Measurements from ENCODE around the gene SKI.
"Not testable (repeated sequence)": the region's sequence is repeated elsewhere in the genome, so short reads cannot be mapped to it uniquely, and the experiment has no call there.

The SKI gene

GRCh38 chr1:2231532-2232254 lies 3.6 kb downstream of the SKI start:
- DNase-seq = no peak

- no peak for DNase-seq
Measured at GRCh38 chr1:2232255-2232915, 4.3 kb downstream of the SKI start.

DNA sequence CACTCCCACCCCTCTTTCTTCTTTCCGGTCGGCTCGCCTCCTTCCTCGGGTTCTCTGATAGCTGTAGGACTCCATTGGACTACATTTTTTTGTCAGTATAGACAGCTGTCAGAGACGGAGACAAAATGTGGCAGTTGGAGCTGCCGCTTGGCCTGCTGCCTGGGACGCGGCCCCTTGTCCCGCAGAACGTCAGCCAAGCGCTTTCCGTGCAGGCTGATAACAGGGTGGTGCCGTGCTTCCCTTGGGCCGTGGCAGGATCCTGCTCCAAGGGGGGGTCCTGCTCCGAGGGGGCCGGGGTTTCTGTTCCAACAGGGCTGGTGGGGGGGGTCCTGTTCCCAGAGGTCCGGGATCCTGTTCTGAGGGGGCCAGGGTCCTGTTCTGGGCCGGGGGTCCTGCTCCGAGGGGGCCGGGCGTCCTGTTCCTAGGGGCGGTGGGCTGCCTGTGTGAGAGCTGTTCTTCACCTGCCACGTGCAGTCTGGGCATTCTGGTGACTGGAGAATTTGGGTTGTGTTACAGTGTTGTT lies 4.9 kb downstream of the SKI start:
- DNase-seq = no peak

DNA sequence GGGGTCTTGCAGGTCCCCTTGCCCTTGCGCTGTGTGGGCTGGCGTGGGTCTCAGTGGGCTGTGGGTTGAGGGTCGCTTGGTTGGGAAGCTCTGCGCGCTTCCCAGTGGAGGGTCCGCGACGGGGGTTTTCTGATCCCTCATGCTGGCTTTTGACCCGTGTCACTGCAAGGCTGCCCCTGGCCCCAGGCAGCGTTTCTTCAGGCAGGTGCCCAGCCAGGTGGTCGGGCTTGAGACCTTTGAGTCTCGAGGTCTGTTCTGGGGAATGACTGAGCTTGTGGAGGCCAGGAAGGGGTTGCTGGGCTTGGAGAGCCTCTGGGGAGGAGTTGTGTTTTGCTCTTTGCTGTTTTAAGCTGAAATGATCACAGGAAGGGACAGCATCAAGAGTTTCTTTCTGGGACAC lies 5.3 kb downstream of the SKI start:
- no peak for DNase-seq

DNA sequence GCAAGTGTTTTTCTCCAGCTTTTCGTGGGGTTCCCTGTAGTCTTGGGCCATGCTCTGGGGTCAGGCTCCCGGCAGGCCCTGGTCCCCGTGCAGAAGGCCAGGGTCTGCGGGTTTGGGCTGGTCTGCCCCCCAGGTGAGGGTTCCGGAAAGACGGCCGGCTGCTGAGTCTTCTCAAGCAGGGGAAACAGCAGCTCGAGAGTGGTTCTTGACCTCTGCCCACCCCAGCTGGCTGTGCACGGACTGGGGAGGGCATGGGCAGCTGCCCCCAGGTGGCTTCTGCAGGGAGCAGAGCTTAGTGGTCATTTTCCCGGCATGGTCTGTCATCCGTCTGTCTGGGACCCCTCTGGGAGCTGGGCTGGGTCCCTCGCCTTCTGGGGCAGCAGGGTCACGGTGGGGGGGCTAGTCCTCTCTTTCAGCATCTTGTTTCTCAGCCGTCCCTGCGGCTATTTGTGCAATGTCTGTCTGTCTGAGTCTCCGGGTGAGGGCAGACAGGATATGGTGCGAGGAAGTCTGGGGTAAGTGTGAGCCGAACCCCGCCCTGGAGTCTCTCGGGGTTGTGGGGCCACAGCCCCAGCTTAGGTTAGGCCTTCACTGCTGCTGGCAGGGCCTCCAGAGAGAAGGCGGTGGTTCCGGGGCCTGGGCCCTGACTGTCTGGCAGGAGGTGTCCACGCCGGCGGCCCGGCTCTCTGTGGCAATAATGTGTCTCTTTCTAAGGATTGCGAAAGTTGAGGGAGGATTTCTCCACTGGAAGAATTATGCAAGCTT lies 6.1 kb downstream of the SKI start:
- no peak for DNase-seq

- no peak for DNase-seq
Measured at GRCh38 chr1:2234762-2235113, 6.6 kb downstream of the SKI start.

DNA sequence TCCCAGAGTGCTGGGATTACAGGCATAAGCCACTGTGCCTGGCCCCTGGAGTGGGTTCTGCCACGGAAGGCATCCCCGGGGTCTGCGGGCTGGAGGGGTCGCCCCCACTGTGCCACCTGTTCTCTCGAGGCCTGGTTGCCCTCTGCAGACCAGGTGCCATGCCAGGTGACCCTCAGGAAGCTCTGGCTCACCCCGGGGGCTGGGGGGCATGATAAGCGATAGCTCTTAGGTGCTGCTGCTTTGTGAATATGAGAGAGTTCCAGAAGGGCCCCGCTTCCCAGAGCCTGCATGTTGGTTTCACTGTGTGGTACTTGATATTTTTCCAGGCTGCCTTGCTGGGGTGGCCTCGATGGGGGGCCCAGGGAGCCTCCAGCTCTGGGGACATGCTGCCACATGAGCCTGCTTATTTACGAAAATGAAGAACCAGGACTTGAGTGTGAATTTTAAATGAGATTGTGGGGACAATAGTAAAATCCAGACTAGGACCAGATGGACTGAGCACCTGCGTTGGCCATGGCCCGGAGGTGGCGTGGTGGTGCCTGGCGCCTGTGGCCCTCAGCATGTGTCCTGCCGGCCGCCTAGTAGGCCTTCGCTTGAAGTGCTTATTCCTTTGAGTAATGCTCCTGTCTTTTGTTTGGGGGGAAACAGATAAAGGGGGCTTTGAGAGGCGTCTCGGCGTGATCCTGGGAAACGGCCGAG lies 7.3 kb downstream of the SKI start:
- DNase-seq = no peak

DNA sequence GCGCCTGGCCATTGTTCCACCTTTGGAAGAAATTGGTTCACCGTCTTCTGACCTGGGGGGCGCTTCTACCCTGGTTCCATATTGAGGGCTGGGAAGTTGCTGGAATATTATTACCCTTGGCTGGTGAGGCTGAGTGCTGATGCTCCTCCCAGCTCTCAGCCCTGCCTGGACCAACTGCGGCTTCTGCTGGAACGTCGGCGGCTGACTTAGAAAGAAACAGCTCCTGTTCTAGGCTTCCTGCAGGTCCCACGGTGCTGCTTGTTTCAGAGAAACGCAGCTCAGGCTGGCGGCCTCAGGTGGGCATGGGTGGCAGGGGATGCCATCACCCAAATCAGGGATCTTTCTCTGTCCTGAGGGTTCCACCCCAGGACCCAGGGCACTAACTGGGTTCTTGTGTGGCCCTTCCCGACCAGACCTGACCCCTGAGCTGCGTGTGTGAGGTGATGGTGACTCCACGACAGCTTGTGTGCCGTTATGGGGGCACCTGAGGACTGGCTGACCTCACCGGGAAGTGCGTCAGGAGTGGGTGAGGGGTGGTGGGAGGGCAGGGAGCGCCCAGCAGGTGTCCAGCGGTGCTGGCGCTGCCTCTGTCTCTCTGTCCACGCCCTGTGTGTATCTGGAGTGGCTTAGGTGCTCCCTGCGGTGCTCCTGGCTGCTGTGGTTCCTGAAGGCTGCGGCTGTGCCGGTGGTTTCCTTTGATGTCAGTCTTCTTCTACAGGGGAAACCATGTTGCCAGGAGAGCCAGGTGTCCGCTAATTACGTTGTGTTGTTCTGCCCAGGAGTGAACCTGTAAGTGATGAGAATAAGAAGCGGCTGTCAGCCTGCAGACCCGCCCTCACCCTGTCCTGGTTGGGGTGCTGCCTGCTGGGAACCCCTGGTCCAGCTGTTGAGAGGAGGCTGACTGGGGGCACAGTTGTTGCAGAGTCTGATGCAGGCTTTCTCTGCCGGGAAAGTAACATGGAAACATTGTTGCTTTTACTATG lies 8.9 kb downstream of the SKI start:
- no peak for DNase-seq

GRCh38 chr1:2237773-2238172 lies 9.7 kb downstream of the SKI start:
- DNase-seq = no peak

DNA sequence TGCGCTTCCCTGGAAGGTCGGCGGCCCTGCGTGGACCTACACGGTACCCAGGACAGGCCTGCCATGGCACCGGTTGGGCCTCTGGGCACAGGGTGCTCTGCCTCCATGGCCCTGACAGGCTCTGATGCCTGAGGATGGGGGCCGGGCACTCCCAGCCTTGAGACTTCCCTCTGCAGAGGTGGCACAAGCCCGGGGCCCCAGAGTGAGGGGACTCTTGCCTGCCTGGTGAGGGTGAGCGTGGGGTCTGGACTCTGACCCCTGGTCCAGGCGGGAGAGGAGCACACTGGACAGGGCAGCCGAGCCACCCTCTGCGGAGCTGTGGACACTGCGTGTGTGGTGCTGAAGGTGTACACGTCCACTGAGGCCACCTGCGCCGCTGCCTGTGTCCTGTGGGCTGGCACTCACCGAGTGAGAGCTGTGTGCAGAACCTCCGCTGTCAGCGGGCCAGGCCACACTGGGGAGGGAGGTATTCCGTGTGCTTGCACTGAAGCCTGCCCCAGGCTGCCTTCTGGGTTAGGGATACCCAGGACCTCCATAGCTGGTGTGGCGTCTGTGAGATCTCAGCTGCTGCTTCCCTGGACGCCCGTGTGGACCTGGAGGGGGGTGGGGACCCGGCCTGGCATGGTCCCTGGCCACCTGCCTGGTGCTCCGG lies 10.4 kb downstream of the SKI start:
- no peak for DNase-seq

GRCh38 chr1:2239013-2239370 lies 10.9 kb downstream of the SKI start:
- no peak for DNase-seq

GRCh38 chr1:2239384-2239985 lies 11.4 kb downstream of the SKI start:
- DNase-seq = no peak

DNA sequence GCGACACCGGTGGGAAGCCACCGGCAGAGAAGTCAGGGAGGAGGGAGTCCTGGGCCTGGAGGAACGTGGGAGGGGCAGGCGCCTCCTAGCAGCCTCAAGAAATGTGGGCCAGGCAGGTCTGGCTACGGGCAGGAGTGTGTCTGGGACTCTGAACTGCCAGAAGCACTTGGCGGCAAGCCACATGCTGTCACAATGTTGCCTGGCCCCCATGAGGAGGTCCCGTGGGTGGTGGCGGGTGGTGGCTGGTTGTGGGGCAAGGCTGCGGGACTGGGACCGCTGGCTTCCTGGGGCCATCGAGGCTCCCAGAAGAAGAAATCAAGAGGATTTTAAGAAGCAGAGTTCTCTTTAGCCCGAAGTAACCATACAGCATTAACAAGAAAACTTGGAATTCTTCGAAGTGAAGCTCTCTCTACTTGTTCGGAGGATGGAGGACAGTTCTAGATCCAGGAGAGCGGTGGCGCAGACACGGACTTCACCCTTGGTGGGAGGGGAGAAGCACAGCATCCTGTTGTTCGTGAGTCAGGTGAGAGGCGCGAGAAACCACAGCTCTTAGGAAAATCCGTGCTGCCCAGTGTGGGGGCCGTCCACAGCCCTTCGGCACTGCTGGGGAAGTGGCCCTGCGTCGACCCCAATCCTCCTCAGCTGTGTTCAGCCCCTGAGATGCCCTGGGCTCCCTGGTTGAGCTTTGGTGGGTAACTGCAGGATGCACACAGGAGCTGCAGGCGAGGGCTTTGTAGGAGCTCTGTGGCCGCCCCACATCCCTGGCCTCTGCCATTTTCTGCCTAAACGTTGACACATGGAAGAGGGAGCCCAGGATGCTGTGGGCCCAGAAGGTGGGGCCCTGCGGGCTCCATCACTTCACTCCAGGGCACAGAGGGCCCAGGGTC lies 12.4 kb downstream of the SKI start:
- no peak for DNase-seq

- no peak for DNase-seq
Measured at GRCh38 chr1:2241820-2242219, 13.7 kb downstream of the SKI start.

DNA sequence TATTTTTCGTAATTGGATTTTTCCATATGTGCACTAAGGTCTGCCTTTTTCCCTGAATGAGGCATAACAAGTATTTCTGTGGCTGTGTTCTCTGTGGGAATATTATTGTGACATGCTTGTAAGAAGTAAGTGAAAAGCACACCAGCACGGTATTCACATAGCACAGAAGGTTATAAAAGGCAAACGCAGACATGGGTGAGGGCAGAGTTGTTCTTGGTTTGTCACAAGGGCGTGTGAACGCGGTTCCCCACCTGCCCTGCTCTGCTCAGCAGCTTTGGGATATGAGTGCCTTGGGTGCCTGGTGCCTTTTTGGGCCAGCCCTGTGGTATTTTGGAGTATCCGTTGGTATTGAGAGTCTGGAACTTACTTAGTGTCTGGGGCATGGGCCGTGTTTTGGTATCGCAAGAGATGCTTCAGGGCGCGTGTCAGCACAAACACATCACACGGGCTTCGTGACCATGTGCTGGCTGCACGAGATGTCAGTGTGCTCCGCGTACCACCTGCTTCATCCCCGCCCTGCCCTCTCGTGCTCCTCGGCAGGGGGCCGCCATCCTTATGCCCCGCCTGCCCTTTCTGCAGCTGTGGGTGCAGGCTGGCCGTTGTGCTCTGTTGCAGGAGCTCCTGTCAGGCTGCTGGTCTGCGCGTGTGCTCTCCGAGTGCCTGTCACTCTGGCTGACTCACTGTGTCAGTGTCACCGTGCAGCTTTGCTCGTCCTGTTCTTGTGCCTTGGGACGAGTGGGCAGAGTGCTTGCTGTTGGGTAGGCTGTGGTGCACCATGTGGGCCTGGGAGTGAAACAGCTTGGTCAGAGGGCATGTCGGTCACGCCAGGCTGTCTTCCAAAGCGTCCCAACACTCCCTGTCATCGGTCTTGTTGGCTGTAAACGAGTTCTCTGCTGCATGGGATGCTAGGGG lies 15.0 kb downstream of the SKI start:
- no peak for DNase-seq

DNA sequence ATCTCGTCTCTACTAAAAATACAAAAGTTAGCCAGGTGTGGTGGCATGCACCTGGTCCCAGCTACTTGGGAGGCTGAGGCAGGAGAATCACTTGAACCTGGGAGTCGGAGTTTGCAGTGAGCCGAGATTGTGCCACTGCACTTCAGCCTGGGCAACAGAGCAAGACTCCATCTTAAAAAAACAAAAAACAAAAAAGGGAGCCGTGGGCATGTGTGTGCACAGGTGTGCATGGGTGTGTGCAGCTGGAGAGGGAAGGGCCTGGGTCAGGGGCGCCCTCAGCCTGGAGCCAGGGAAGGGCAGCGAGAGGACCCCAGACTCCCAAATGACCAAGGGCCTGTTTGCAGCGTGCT lies 18.9 kb downstream of the SKI start:
- not testable (repeated sequence) for DNase-seq

GRCh38 chr1:2247760-2248126 lies 19.6 kb downstream of the SKI start:
- DNase-seq = no peak

DNA sequence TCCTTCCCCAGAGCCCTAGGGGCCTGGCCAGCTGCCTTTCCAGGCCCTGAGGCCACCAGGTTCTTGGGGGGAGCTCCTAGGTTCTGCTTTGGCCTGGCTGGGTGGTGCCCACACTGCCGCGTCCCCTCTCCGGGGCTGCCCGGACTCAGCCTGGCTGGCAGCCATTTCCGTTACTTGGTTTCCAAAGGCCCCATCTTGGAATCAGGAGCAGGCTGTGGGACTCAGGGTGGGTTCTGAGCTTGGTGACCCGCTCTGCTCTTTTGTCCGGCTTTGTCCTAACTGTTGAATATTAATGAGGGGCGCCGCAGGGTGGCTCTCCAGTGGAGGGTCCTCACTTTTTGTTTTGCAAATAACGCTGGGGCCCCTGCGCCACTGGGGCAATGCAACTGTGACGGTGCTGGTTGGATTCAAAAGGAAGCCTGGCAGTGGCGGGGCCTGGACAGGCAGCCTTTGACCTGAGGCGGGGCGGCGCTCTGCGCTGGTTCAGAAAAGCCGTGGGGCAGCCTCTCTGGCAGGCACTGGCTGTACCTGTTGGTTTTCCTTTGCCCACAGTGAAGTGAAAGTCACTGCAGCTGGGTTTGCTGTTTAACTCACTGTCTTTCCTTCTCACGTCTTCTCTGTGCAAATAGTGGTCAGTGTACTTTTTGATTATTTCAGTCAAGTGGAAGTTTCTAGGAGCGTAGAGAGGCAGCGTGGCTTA lies 20.2 kb downstream of the SKI start:
- no peak for DNase-seq
